ENCODE results near the gene RGS10. TPM values are rescaled to one million over a fixed set of nuclear protein-coding genes. Genes with fewer than 3 reads are reported as not detected.

Gene RGS10
- total RNA-seq, 4 donors from 2014 or later: 15.8 to 64.9 (median 30.9) TPM

DNA sequence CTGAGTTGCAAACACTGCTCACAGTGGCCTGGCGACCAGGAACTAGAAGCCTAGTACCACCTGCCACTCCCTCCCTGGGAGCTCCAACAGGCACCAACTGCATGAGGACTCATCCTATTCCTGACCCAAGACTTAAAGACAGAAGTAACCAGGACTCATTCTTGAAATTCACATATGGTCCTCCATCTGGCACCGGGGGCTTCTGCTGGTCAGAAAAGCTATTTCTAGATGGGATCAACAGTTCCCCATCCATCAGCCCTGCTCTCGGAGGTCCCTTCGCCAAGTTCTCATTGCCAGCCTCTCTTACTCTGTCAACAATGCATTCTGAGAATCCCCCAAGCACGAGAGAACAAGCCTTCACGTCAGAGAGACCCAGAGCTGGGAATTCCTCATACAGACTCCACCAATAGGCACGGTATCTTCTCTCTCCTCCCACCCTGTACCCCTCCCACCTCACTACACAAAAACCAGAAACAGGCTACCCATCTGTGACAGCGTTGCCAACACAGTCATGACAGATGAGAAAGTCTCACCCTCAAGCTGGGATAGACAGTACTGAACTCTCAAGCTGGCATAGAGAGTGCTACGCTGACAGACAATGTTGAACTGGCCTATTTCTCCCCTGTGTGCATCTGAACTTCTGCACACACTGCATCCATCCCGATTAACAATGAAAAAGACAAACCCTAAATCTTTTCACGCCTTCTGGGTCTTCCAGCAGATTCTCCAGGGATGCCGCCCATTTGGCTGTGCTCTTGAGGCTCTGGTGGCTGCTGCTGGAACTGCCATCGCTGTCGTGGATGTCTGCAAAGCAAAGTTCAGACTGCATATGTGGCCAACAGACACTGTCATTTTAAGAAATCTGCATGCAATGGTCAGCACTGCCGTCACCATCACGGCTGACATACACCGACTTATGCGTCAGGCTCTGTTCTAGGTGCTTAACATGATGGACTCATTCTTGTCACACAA lies 15.6 kb downstream of the RGS10 start:
- TF ChIP-seq, protein P1, sequence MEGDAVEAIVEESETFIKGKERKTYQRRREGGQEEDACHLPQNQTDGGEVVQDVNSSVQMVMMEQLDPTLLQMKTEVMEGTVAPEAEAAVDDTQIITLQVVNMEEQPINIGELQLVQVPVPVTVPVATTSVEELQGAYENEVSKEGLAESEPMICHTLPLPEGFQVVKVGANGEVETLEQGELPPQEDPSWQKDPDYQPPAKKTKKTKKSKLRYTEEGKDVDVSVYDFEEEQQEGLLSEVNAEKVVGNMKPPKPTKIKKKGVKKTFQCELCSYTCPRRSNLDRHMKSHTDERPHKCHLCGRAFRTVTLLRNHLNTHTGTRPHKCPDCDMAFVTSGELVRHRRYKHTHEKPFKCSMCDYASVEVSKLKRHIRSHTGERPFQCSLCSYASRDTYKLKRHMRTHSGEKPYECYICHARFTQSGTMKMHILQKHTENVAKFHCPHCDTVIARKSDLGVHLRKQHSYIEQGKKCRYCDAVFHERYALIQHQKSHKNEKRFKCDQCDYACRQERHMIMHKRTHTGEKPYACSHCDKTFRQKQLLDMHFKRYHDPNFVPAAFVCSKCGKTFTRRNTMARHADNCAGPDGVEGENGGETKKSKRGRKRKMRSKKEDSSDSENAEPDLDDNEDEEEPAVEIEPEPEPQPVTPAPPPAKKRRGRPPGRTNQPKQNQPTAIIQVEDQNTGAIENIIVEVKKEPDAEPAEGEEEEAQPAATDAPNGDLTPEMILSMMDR (IDR thresholded peaks at IDR 0.05; ENCODE audit: low read depth): no peak

DNA sequence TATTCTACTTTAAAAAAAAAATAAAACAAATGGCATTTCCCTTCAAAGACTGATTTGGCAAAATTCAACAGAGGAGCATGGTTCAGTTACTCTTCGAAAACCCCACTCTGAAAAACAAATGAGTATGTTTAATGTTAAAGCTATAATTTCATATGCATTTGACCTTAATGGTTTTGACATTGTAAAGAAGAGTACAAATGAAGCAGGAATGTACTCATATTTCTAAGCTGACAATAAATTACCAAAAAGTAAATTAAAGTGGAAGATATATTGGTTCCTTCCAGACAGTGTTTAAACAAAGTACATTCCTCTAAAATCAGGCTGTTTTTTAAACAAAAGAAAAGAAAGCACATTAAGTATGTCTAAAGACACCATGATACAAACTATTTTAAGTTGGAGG lies 16.4 kb downstream of the RGS10 start:
- TF ChIP-seq, protein P1 (IDR thresholded peaks at IDR 0.05; ENCODE audit: low read depth): no peak

DNA sequence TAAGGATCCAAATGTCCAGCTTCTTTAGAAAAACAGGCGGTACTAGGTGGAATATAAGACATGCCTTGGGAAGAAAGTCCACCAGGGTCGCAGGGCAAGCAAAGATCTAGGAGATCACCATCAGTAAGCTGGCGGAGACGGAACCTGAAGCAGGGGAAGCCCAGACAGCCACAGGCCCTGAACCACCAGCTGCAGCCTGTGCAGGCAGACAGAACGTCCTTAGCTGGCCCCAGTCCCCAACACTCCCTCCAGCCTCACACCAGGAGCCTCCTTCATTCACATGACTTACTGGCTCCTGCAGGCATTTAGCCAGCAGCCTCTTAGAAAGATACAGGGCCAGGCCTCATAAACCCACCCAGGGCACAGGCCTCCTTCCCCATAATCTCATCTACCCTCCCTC lies 17.4 kb downstream of the RGS10 start:
- TF ChIP-seq, protein P1 (IDR thresholded peaks at IDR 0.05; ENCODE audit: low read depth): no peak

DNA sequence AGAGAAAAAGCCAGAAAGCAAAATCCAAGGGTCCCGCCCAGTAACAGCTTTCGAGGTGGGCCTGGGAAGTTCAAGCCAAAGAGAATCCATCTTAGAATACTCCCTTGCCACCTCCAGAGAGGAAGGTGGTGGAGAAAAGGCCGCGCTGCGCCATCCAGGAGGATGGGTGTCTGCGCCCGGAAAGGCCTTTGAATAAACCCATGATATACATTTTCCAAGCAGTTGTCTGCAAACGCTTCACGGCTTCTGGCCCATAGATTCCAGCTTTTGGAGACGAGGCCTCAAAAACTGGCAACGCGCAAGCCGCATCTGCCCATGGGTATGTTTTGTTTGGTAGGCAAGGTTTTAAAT lies 17.8 kb downstream of the RGS10 start:
- TF ChIP-seq, protein P1 (IDR thresholded peaks at IDR 0.05; ENCODE audit: low read depth): no peak

DNA sequence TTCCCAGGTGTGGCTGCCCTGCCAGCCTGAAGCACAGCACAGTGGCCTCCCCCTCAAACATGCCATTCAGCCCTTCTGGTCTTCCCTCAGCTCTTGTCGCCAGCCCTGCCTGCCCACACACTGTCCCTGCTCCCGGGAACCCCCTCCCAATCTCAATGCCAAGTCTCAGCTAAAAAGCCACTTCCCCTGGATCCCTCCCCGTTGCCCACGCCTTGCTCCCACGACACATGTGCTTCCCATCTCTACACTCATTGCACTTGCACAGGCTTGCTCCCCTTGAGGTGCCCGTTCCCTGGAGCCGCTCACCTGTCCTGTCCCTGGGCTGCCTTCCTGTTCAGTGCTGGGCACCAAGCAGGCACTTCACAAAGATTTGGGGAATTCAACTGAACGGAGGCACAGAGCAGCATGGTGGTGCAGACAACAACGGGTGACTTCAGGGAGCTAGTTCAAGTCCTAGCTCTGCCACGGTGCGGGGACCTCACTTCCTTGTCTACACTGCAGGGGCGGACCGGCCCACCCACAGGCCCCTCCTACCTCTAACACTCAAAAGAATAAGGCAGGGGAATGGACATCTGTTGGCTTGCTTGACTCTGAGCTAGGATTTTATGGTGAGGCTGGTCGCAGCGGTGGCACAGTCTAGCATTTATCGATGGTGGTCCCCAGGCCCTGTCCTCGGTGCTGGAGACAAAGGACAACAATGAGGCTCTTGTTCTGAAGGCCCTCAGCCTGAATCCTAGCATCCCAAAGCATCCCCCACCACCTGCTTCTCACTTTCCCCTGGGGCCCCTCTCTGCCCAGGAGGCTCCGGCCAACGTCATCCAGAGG lies 18.4 kb downstream of the RGS10 start:
- TF ChIP-seq, protein P1 (IDR thresholded peaks at IDR 0.05; ENCODE audit: low read depth): no peak

DNA sequence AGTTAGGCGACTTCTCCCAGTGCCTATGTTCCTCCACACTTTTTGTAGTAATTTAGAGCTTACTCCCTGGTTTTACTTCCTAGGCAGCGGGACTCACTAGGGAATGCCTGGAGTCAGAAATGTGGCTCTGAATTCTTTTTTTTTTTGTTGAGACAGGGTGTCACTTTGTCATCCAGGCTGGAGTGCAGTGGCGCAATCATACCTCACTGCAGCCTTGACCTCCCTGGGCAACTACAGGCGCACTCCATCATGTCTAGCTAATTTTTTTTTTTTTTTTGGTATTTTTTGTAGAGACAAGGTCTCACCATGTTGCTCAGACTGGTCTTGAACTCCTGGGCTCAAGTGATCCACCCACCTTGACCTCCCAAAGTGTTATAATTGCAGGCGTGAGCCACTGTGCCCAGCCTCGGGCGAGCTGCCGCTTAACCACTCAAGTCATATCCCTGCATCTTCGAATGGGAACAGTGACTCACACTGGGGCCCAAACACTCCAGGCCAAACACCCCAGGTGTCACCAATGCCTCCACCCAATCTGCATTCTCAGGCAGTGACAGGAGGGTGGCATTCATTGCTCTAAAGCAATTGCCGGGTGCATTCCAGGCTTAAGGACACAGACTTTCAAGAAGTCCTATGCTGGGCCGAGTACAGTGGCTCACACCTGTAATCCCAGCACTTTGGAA lies 19.6 kb downstream of the RGS10 start:
- TF ChIP-seq, protein P1 (IDR thresholded peaks at IDR 0.05; ENCODE audit: low read depth): no peak

All from subcutaneous adipose tissue (tissue), 4 donors.